ENCODE data around the gene ZDHHC3.

The ZDHHC3 gene

GRCh38 chr3:44927371-44927770, 48.6 kb downstream of the ZDHHC3 start:
- no peak for DNase-seq (ENCODE audit: low read depth in 2 of 2)

DNA sequence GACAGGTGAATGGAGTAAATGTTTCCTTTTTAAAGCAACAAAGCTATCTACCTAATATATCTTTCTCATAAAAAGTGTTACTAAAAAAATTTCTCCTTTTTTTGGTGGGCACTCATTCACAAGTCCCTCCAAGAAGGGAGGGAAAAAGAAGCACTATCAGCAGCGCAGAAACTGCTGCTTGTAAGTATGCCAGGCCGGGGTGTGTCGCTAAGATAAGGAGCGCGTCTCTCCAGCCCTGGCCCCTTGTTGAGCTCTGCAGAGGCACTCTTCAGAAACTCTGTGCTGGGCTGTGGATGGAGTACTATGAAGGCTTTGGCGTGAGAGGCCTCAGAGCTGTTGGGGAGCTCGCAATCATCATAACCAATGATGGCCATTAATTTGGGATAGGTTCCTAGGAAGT, 49.1 kb downstream of the ZDHHC3 start:
- DNase-seq (ENCODE audit: low read depth in 2 of 2): no peak

GRCh38 chr3:44926172-44926571, 49.8 kb downstream of the ZDHHC3 start:
- no peak for DNase-seq (ENCODE audit: low read depth in 2 of 2)

DNA sequence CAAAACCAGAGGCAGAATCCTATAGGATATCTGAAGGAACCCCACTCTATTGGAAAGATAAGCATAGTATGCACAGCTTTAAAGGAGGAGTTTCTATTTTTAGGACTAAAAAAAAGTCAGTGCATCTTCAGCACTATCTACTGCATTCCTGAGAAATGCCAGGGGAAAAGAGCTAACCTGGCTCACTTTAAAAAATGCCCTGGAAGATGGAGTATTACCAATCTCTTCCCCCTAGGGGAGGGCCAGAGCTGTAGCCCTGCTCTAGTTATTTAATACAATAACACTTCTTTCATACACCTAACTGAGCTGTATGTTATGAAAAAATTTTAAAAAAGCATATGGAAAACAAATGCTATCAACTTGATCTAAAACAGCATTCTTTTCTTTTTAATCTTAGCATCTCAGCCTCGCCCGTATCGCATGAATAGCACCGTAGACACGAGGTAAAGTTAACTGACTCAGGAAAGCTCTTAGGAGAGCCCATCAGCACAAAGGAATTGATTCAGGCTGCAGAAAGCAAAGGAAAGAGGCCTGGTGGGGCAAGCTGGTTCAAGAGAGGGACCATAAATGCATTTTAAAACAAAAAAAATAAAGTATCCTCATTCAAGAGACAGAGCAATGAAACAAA, 51.4 kb downstream of the ZDHHC3 start:
- no peak for DNase-seq (ENCODE audit: low read depth in 2 of 2)

DNA sequence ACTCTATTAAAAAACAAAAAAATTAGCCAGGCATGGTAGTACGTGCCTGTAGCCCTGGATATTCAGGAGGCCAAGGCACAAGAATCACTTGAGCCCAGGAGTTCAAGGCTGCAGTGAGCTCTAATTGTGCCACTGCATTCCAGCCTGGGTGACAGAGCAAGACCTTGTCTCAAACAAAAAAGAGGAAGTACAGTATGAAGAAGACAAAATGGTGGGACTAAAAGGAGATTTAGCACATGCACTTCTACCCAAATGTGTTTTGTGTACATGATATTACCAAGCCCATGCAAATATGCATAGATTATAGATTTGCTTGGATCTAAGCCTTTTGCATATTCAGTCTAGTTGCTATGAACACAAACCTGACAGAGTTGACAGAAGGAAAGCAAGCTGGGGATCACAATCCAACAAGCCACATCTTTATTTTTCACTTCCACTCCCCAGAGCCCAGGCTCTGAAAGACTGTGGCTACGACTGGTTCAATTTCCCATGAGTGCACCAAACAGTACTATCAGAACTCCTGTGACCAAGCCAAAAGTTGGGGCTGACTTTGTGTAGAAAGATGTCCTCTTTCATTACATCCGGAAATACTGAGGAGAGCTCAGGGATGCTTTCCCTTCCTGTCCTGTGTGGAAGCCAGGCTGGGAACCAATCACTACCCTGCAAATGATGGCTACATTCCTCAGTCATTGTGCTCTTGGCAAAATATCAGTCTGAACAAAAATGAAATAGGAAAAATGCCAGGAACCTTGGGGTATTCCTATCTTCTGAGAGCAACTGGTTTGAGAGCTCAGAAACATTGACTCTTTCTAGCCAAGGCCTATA, 52.1 kb downstream of the ZDHHC3 start:
- DNase-seq (ENCODE audit: low read depth in 2 of 2): no peak

DNA sequence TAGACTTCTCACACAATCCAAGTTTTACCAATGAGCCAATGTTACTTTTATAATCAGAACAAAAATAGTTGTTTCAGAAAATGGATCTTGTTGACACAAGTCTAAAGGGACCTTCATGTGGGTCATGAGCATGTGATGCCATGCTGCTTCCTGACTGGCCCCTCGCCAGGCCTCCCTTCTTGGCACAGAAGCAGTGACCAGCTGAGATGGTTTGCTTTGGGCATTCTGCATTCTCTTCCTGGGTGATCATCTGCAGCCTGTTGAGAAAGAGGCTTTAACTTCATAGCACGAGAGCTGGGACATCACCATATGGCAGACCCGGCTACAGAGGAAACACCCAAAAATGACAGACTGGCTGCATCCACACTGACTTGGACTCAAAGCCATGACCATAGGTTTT, 55.9 kb downstream of the ZDHHC3 start:
- DNase-seq (ENCODE audit: low read depth in 2 of 2): no peak

DNA sequence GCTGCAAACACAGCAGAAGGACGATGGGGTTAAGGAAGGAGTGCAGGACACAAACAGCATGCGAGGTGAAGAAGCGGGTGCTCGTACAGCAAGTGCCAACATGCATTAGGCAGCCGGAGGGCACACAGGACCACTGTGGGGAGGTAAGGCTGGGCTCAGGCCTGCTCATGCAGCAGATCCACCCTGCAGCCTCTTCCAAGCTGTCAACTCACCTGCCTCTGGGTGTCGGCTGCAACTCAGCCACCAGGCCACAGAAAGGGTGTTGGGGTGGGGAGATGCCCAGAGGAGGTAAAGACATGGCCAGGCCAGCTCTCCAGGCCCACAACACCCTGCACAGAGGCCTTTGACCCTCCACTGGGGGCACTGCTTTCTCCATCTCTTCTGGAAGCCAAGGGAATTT, 57.4 kb downstream of the ZDHHC3 start:
- DNase-seq (ENCODE audit: low read depth in 2 of 2): no peak

- no peak for DNase-seq (ENCODE audit: low read depth in 2 of 2)
These were observed 57.9 kb downstream of the ZDHHC3 start for GRCh38 chr3:44918087-44918486.

DNA sequence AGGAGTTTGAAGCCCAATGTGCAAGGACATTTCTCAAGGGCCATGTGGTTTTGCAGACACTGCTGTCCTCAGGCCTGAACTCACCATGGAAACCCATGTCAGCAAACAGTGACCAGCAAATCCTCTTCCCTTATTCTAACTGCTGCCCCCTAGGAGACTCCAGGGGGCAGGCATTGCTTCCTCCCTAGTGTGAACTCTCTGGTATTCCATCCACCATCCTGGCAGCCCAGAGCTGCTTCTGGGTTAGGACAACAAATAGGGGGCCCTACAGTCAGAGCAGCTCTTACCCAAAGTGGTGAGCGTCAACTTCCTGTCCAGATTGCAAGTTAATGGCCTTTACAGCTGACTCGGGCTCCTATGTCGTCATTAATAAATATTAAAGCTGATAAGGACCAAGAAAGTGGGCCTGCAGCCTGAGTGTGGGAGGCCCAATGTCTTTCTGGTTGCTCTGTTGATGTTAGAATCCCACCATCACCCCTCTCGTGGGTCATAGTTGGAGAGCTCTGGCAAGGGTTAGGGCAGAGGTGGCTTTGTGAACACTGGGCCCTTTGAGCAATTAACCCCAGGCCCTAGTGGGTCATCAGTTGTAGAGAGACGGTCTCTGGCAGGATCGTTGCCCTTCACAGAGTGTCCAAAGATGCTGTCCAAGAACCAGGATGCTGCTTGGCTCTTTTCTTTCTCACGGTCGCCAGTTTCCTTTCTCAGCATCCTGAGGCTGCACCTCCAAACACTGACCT, 60.1 kb downstream of the ZDHHC3 start:
- no peak for DNase-seq (ENCODE audit: low read depth in 2 of 2)

DNA sequence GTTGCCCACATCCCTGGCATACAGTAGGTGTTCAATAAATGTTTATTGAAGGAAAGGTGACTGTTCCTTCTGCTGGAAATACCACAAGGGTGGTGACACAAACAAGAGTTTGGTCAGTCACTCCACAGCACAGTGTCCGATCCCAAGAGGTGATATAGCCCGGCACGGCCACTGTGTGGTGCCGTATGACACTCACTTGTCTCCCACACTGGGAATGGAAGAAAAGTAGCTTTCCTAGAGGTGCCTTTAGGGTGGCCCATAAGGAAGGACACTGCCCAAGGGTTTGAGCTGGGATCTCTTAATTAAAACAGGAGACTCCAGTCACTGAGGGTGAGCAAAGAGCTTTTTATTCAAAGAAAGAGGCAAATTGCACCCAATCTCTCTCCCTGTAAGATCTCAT, 61.0 kb downstream of the ZDHHC3 start:
- no peak for DNase-seq (ENCODE audit: low read depth in 2 of 2)

- DNase-seq (ENCODE audit: low read depth in 2 of 2): peak; percentile 36 to 41
These were observed 62.0 kb downstream of the ZDHHC3 start for GRCh38 chr3:44913868-44914468.

DNA sequence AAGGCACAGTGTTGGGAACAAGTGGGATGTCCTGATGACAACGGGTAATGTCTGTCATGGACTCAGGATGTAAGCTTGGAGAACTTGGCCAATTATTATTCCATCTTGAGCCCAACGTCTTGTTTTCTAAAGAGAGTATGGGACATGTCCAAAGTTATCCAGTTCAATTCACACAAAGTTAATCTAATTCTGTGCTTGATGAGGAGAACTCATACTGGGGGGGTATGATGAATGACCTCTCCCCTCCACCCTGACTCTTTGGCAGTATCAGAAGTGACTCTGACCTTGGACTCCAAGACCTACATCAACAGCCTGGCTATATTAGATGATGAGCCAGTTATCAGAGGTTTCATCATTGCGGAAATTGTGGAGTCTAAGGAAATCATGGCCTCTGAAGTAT, 65.3 kb downstream of the ZDHHC3 start:
- DNase-seq (ENCODE audit: low read depth in 2 of 2): no peak

GRCh38 chr3:44909063-44909462, 66.9 kb downstream of the ZDHHC3 start:
- DNase-seq (ENCODE audit: low read depth in 2 of 2): no peak

DNA sequence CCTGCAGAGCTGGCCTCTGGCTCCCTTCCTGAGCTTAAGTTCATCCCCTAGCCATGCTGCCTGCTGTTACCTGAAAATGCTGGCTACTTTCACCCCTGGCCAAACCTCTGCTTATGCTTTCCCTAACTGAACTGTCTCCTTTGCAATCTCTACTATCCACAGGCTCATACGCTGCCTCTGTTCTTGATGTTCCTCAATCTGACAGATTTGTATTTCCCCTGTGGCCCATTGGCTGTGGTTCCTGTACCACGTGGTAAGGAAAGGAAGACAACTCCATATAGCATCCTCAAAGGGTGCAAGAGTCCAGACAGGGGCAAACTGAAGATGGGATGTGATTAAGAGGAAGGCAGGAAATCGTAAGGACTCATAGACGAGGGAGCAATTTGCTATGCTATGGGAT, 68.4 kb downstream of the ZDHHC3 start:
- DNase-seq (ENCODE audit: low read depth in 2 of 2): no peak

DNA sequence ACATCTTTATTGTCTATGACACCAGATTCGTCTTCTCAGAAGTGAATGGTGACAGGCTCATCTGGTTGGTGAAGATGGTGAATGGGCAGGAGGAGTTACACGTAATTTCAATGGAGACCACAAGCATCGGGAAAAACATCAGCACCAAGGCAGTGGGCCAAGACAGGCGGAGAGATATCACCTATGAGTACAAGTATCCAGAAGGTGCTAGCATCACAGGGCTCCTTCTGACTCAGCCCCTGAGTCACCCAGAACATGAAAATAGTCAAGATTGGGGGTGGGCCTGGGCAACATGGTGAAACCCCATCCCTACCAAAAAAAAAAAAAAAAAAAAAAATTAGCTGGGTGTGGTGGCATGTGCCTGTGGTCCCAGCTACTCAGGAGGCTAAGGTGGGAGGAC, 69.0 kb downstream of the ZDHHC3 start:
- peak; percentile 7 to 11 for DNase-seq (ENCODE audit: low read depth in 2 of 2)

- DNase-seq (ENCODE audit: low read depth in 2 of 2): no peak
These were observed 70.4 kb downstream of the ZDHHC3 start for GRCh38 chr3:44905446-44906157.

GRCh38 chr3:44903751-44904150, 72.2 kb downstream of the ZDHHC3 start:
- no peak for DNase-seq (ENCODE audit: low read depth in 2 of 2)

DNA sequence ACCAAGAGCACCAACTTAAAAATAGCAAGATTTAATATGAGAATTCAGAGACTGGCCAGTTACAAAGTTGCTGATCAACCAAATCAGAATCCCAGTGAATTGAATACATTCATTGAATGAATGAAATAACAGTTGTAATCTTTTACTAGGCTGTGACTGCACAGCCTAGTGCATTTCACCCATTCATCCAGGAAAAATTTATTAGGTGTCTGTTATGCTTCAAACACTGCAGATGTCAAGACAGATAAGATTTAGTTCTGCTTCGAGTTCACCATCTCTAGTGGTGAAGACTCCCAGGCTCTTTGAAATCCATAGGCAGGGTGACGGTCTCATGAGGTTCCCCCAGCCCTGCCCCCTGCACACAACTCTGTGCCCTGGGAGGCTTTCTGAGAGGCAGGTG, 72.7 kb downstream of the ZDHHC3 start:
- DNase-seq (ENCODE audit: low read depth in 2 of 2): no peak

DNA sequence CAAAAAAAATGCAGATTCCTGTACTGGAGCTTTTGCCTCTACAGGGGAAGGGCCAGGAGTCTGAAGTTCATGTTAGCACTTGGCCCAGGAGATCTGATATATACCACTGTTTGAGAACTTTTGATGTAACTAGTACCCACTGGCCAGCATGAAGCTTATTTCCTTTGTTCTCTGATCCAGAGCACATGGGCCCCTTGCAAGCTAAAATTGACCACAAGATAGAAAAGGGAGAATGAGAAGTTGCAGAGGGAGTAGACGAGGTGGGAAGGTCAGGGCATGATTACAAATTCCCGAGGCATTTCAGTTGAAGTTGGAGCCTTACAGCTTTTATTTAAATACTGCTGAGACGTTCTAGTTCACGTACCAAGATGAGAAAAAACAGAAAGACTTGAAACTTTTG, 73.3 kb downstream of the ZDHHC3 start:
- no peak for DNase-seq (ENCODE audit: low read depth in 2 of 2)

DNA sequence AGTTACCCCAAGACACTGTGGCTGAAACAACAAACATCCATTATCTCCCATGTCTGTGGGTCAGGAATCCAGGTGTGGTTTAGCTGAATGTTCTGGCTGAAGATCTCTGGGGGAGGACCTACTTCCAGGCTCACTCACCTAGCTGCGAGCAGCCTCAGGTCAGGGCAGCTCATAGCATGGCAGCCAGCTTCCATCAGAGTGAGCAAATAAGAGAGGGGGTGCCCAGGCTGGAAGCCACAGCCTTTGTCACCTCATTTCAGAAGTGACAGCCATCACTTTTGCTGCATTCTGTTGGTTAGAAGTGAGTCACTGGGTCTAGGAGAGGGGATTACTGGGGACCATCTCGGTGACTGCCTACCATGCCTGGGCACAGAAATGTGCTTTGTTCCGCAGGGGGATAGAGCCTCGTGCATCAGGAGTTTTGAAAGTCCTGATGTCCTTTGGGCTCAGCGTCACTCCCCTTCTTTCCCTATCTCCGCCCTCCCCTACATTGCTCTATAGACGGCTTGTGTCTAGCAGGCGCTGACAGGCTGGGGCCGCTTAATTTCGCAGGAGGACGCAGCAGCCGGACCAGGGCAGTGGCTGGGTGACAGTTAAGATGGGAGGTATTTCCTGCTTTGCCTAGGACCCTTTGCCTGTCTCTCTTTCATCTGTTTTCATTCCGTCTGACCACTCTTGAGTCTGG, 76.1 kb downstream of the ZDHHC3 start:
- no peak for DNase-seq (ENCODE audit: low read depth in 2 of 2)

DNA sequence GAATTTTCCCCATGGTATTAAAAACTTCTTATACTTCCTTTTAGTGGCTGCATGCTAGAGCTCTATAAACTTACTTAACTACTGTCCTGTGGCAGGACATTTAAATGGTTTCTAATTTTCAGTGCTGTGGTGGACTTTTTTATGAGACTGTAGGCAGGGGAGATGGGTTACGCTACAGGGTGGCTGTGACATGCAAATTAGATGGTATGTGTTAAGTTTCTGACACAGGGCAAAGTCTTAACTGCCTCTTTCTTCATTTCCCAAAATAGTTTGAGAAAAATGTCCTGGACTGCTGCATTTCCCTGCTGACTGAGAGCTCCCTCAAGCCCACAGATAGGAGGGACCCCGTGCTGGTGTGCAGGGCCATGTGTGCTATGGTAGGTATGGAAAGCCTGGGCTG, 79.5 kb downstream of the ZDHHC3 start:
- DNase-seq (ENCODE audit: low read depth in 2 of 2): no peak

Measured in stimulated activated CD4-positive, alpha-beta T cell treated with anti-CD3 and anti-CD28 coated beads, Interleukin-15, amount 100 ng/mL, for 48 hours (primary cell).